ENCODE measurements around the gene PLK5. TPM values are rescaled to one million over a fixed set of nuclear protein-coding genes. Genes with fewer than 3 reads are reported as not detected.

The PLK5 gene
- total RNA-seq, 1 experiment from 2014 or later: 1.4 TPM

GRCh38 chr19:1512671-1513498 is 11.0 kb upstream of the PLK5 start, which contains the start of gene ADAMTSL5:
Gene ADAMTSL5, minus strand, starts transcription at chr19:1513019. Its CDS starts 2,076 bp downstream, at chr19:1510943.
- no peaks in the 10 kb centered on the region for H3K36me3 Mint-ChIP-seq
- H3K4me1 Mint-ChIP-seq: no peaks in the 10 kb centered on the region
- peaks cover 9% of the 10 kb centered on the region for H3K9me3 Mint-ChIP-seq
- CTCF ChIA-PET: interaction anchor here (0.5 to 1.2 kb wide), 2 partner anchors 33 kb away, joined by 3 to 4 read pairs; no protein-coding TSS in a partner anchor
- POLR2A ChIA-PET: interaction anchor here (0.7 kb wide), 1 partner anchor 23 kb away, joined by 3 read pairs; the partner anchor contains the start of gene PCSK4
- DNase-seq (ENCODE audit: low spot score) (peak; percentile 45), ATAC-seq (peak; percentile 22)
- H3K27ac Mint-ChIP-seq: no peak within 1 kb of the TSS
- H3K27me3 Mint-ChIP-seq (ENCODE audit: low read depth): peaks cover 46% of the 10 kb centered on the region
- TF ChIP-seq ZSCAN18 (CRISPR knock-in tag; IDR thresholded peaks at IDR 0.05) (no peak), JAZF1 (CRISPR knock-in tag; IDR thresholded peaks at IDR 0.05) (no peak), FOXP4 (CRISPR knock-in tag; IDR thresholded peaks at IDR 0.05) (0 out of 2 replicates have a peak, but pooled peaks have one; percentile 8), ELF4 (CRISPR knock-in tag; IDR thresholded peaks at IDR 0.05; ENCODE audit: low read depth) (no peak), CREB1 (CRISPR knock-in tag; IDR thresholded peaks at IDR 0.05) (no peak), MYBL2 (CRISPR knock-in tag; IDR thresholded peaks at IDR 0.05) (0 out of 2 replicates have a peak, but pooled peaks have one; percentile 5), ZNF232 (CRISPR knock-in tag; IDR thresholded peaks at IDR 0.05) (no peak), NR2C2 (CRISPR knock-in tag; IDR thresholded peaks at IDR 0.05) (no peak), GTF2I (CRISPR knock-in tag; conservative IDR thresholded peaks at IDR 0.05) (peak; percentile 64; the same call in 1 of the 2 replicates), SMAD3 (CRISPR knock-in tag; IDR thresholded peaks at IDR 0.05; ENCODE audit: borderline replicate concordance) (no peak), ZNF121 (CRISPR knock-in tag; IDR thresholded peaks at IDR 0.05) (peak; percentile 80; the same call in 1 of the 2 replicates), HMGA2 (CRISPR knock-in tag; IDR thresholded peaks at IDR 0.05) (no peak), GABPB1 (CRISPR knock-in tag; IDR thresholded peaks at IDR 0.05) (no peak), ZNF423 (CRISPR knock-in tag; IDR thresholded peaks at IDR 0.05) (0 out of 2 replicates have a peak, but pooled peaks have one; percentile 23), ARID4B (CRISPR knock-in tag; IDR thresholded peaks at IDR 0.05; ENCODE audit: borderline replicate concordance) (no peak), ATF6 (CRISPR knock-in tag; IDR thresholded peaks at IDR 0.05) (no peak)
- peak within 1 kb of the TSS; percentile 57 for H3K4me3 Mint-ChIP-seq
